ENCODE results near the gene B4GALT6.

DNA sequence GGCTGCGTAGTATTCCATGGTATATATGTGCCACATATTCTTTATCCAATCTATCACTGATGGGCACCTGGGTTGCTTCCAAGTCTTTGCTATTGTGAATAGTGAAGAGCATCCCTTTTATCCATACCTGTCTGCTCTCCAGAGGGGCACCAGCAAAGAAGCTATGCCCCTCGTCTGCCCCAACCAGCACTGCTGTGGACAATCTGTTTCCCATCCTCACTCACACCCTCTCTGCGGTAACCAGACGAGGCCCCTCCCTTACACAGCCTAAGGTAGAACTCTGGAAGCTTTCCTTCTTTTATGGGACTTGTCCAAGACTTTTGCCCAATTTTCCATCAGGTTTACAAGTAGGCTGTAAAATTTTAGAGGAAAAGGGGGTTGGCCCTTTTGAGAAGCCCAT is 67.8 kb downstream of the B4GALT6 start:
- TF ChIP-seq, protein P1, sequence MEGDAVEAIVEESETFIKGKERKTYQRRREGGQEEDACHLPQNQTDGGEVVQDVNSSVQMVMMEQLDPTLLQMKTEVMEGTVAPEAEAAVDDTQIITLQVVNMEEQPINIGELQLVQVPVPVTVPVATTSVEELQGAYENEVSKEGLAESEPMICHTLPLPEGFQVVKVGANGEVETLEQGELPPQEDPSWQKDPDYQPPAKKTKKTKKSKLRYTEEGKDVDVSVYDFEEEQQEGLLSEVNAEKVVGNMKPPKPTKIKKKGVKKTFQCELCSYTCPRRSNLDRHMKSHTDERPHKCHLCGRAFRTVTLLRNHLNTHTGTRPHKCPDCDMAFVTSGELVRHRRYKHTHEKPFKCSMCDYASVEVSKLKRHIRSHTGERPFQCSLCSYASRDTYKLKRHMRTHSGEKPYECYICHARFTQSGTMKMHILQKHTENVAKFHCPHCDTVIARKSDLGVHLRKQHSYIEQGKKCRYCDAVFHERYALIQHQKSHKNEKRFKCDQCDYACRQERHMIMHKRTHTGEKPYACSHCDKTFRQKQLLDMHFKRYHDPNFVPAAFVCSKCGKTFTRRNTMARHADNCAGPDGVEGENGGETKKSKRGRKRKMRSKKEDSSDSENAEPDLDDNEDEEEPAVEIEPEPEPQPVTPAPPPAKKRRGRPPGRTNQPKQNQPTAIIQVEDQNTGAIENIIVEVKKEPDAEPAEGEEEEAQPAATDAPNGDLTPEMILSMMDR (IDR thresholded peaks at IDR 0.05; ENCODE audit: poor library complexity, severe bottlenecking) = no peak
- TF ChIP-seq EZH2 (IDR thresholded peaks at IDR 0.05; ENCODE audit: borderline replicate concordance, insufficient read depth, low read length, poor library complexity, severe bottlenecking) = no peak
- TF ChIP-seq, protein P2, sequence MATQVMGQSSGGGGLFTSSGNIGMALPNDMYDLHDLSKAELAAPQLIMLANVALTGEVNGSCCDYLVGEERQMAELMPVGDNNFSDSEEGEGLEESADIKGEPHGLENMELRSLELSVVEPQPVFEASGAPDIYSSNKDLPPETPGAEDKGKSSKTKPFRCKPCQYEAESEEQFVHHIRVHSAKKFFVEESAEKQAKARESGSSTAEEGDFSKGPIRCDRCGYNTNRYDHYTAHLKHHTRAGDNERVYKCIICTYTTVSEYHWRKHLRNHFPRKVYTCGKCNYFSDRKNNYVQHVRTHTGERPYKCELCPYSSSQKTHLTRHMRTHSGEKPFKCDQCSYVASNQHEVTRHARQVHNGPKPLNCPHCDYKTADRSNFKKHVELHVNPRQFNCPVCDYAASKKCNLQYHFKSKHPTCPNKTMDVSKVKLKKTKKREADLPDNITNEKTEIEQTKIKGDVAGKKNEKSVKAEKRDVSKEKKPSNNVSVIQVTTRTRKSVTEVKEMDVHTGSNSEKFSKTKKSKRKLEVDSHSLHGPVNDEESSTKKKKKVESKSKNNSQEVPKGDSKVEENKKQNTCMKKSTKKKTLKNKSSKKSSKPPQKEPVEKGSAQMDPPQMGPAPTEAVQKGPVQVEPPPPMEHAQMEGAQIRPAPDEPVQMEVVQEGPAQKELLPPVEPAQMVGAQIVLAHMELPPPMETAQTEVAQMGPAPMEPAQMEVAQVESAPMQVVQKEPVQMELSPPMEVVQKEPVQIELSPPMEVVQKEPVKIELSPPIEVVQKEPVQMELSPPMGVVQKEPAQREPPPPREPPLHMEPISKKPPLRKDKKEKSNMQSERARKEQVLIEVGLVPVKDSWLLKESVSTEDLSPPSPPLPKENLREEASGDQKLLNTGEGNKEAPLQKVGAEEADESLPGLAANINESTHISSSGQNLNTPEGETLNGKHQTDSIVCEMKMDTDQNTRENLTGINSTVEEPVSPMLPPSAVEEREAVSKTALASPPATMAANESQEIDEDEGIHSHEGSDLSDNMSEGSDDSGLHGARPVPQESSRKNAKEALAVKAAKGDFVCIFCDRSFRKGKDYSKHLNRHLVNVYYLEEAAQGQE (IDR thresholded peaks at IDR 0.05; ENCODE audit: borderline replicate concordance) = no peak
